K562 (cell line): ENCODE data around the gene PHETA1. TPM values are rescaled to one million over a fixed set of nuclear protein-coding genes. Genes with fewer than 3 reads are reported as not detected.

Source experiments
- CCAR2 ChIP-seq: fragments of 200-400 bp; formaldehyde crosslinking; IDR thresholded peaks from 2 replicates; pipeline ENCODE4 v1.6.1; 2017; ENCODE audit warnings: mild to moderate bottlenecking, low read depth, low read length
- CEBPZ ChIP-seq: fragments of 150-350 bp; IDR thresholded peaks from 2 replicates; pipeline ENCODE4 v1.6.1; 2014; ENCODE audit warnings: low read depth, mild to moderate bottlenecking, low read length, borderline replicate concordance
- IRF2 ChIP-seq: sonication (generic); formaldehyde crosslinking; IDR thresholded peaks from 2 replicates; pipeline ENCODE4 v1.8.1; 2022; ENCODE audit warnings: mild to moderate bottlenecking, missing genetic modification reagents
- KDM1A ChIP-seq, 2 experiments: fragments of 450-650 bp; IDR thresholded peaks; 2 replicates each; pipeline ENCODE4 v1.6.1; 2016; ENCODE audit warnings: mild to moderate bottlenecking in 2 of 2
- NFYB ChIP-seq: IDR thresholded peaks from 2 replicates; pipeline ENCODE4 v1.6.1; 2011; ENCODE audit warnings: mild to moderate bottlenecking, moderate library complexity; ENCODE audit not compliant: insufficient read length; ENCODE audit errors: extremely low read depth
- SIRT6 ChIP-seq: IDR thresholded peaks from one replicate; pipeline ENCODE4 v1.6.1; 2012; ENCODE audit warnings: low read depth, mild to moderate bottlenecking, control low read depth, inconsistent platforms, low read length, moderate library complexity
- ZC3H8 ChIP-seq: fragments of 450-650 bp; IDR thresholded peaks from 2 replicates; pipeline ENCODE4 v1.6.1; 2017
- ZNF133 ChIP-seq: fragments of 250-450 bp; sonication (Bioruptor Pico); IDR thresholded peaks from 2 replicates; pipeline ENCODE4 v1.4.0; 2020; ENCODE audit warnings: mild to moderate bottlenecking
- ZNF232 ChIP-seq: sonication (generic); formaldehyde crosslinking; IDR thresholded peaks from 2 replicates; pipeline ENCODE4 v1.8.0; 2022; ENCODE audit warnings: mild to moderate bottlenecking, missing genetic modification reagents
- ZNF239 ChIP-seq: fragments of 250-450 bp; sonication (Bioruptor Pico); IDR thresholded peaks from 2 replicates; pipeline ENCODE4 v1.4.0; 2020; ENCODE audit warnings: mild to moderate bottlenecking
- ZNF354B ChIP-seq: fragments of 250-450 bp; sonication (Bioruptor Pico); IDR thresholded peaks from 2 replicates; pipeline ENCODE4 v1.4.0; 2020
- ZNF644 ChIP-seq: fragments of 200-800 bp; sonication (Bioruptor generic); IDR thresholded peaks from 2 replicates; pipeline ENCODE4 v1.6.1; 2016; ENCODE audit warnings: low read depth, missing genetic modification characterization, missing compliant biosample characterization
- ZNF830 ChIP-seq: fragments of 250-450 bp; sonication (Bioruptor Pico); IDR thresholded peaks from 2 replicates; pipeline ENCODE4 v1.5.0; 2021; ENCODE audit warnings: mild to moderate bottlenecking
- ZSCAN32 ChIP-seq: fragments of 450-650 bp; formaldehyde crosslinking; IDR thresholded peaks from 2 replicates; pipeline ENCODE4 v1.4.0; 2020; ENCODE audit warnings: mild to moderate bottlenecking, moderate library complexity
- polyA plus RNA-seq, 8 experiments: library from polyadenylated mRNA; depleted of rRNA in 4 of 8; stranded (reverse) in 5 of 8; unstranded in 3 of 8; fragments of >200 nt; fragmentation: Nextera tagmentation in 2 of 8; fragmentation: Illumina TruSeq in 1 of 8; extraction: Ambion mirVana in 2 of 8; extraction: Trizol in 1 of 8; gene quantifications; 2 replicates each; pipeline versions ENCODE4 v1.2.1 to v1.2.3, GENCODE V29; 2011 to 2014; ENCODE audit warnings: inconsistent platforms in 1 of 8, missing spikeins in 1 of 8
- total RNA-seq, 7 experiments: library from RNA; depleted of rRNA in 6 of 7; stranded (reverse); fragments of >200 nt in 6 of 7; fragmentation: Illumina TruSeq in 2 of 7; extraction: Trizol in 2 of 7; gene quantifications; 2 replicates each; pipeline versions ENCODE4 v1.2.1 to v1.2.3, GENCODE V29; 2011 to 2021; ENCODE audit warnings: low replicate concordance in 1 of 7
- TF ChIP-seq, protein P1 (sequence below): IDR thresholded peaks from 2 replicates; pipeline ENCODE4 v1.6.1; 2011; ENCODE audit not compliant: insufficient read length; ENCODE audit errors: extremely low read depth
- TF ChIP-seq, protein P2 (sequence below): fragments of 450-650 bp; IDR thresholded peaks from 2 replicates; pipeline ENCODE4 v1.6.1; 2016; ENCODE audit warnings: antibody characterized with exemption
- TF ChIP-seq, protein P3 (sequence below): fragments of 450-650 bp; IDR thresholded peaks from 2 replicates; pipeline ENCODE4 v1.6.1; 2016; ENCODE audit warnings: borderline replicate concordance
- TF ChIP-seq, protein P4 (sequence below): sonication (generic); formaldehyde crosslinking; IDR thresholded peaks from 2 replicates; pipeline ENCODE4 v1.8.1; 2023; ENCODE audit warnings: mild to moderate bottlenecking, missing genetic modification reagents

The PHETA1 gene
- total and polyA plus RNA-seq, 9 of the 15 experiments (the other 6 are each of a cell fraction or from before 2014, with no cell fraction given): 0.03 to 12.4 (median 3.0) TPM

DNA sequence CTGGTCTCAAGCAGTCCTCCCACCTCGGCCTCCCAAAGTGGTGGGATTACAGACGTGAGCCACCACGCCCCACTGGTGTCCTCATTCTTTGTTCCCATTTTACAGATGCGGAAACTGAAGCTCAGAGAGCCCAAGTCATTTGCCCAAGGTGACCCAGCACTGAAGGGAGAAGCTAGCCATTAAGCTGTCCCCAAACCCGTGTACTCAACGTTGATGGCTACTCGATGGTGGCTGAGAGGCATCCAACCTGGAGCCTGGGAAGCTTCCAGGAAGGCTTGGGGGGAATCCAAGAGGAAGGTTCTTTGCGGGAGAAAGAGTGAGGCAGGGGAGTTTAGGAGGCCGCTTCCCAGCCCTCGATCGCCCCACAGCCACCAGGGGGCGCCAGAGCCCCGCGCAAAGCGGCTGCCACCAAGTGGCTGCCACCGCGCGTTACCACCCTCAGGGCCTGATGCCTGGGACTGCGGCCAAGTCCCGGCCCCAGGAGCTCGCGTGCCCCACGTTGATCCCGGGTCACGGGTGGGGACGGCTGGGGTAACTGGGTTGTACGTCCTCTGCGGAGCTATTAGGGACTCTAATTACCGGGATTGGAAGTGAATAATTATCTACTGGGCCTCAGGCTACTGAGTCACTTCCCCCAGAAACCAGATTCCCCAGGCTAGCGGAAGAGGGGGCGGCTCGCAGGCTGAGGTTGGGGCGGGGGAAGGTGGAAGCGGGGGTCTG is 28.0 kb upstream of the PHETA1 start (continued):
- TF ChIP-seq CEBPZ: no peak
- no peak for TF ChIP-seq SIRT6
- TF ChIP-seq KDM1A (IDR thresholded peaks at IDR 0.05): peak; percentile 96 to 98
- TF ChIP-seq, protein P1, sequence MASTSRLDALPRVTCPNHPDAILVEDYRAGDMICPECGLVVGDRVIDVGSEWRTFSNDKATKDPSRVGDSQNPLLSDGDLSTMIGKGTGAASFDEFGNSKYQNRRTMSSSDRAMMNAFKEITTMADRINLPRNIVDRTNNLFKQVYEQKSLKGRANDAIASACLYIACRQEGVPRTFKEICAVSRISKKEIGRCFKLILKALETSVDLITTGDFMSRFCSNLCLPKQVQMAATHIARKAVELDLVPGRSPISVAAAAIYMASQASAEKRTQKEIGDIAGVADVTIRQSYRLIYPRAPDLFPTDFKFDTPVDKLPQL: no peak
- TF ChIP-seq ZNF232 (CRISPR knock-in tag): no peak
- TF ChIP-seq NFYB: no peak
- no peak for TF ChIP-seq ZNF239 (CRISPR knock-in tag)
- TF ChIP-seq, protein P2, sequence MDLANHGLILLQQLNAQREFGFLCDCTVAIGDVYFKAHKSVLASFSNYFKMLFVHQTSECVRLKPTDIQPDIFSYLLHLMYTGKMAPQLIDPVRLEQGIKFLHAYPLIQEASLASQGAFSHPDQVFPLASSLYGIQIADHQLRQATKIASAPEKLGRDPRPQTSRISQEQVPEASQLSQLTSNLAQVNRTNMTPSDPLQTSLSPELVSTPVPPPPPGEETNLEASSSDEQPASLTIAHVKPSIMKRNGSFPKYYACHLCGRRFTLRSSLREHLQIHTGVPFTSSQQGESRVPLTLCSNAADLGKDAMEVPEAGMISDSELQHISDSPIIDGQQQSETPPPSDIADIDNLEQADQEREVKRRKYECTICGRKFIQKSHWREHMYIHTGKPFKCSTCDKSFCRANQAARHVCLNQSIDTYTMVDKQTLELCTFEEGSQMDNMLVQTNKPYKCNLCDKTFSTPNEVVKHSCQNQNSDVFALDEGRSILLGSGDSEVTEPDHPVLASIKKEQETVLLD: peak; percentile 77; the same call in 1 of the 2 replicates
- TF ChIP-seq ZSCAN32 (CRISPR knock-in tag): no peak
- TF ChIP-seq ZNF644 (tag): no peak
- no peak; the same call in 1 of the 2 replicates for TF ChIP-seq ZC3H8
- TF ChIP-seq CCAR2: no peak
- no peak for TF ChIP-seq IRF2 (CRISPR knock-in tag)
- TF ChIP-seq, protein P3, sequence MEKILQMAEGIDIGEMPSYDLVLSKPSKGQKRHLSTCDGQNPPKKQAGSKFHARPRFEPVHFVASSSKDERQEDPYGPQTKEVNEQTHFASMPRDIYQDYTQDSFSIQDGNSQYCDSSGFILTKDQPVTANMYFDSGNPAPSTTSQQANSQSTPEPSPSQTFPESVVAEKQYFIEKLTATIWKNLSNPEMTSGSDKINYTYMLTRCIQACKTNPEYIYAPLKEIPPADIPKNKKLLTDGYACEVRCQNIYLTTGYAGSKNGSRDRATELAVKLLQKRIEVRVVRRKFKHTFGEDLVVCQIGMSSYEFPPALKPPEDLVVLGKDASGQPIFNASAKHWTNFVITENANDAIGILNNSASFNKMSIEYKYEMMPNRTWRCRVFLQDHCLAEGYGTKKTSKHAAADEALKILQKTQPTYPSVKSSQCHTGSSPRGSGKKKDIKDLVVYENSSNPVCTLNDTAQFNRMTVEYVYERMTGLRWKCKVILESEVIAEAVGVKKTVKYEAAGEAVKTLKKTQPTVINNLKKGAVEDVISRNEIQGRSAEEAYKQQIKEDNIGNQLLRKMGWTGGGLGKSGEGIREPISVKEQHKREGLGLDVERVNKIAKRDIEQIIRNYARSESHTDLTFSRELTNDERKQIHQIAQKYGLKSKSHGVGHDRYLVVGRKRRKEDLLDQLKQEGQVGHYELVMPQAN: 0 out of 2 replicates have a peak, but pooled peaks have one; percentile 31
- TF ChIP-seq, protein P4, sequence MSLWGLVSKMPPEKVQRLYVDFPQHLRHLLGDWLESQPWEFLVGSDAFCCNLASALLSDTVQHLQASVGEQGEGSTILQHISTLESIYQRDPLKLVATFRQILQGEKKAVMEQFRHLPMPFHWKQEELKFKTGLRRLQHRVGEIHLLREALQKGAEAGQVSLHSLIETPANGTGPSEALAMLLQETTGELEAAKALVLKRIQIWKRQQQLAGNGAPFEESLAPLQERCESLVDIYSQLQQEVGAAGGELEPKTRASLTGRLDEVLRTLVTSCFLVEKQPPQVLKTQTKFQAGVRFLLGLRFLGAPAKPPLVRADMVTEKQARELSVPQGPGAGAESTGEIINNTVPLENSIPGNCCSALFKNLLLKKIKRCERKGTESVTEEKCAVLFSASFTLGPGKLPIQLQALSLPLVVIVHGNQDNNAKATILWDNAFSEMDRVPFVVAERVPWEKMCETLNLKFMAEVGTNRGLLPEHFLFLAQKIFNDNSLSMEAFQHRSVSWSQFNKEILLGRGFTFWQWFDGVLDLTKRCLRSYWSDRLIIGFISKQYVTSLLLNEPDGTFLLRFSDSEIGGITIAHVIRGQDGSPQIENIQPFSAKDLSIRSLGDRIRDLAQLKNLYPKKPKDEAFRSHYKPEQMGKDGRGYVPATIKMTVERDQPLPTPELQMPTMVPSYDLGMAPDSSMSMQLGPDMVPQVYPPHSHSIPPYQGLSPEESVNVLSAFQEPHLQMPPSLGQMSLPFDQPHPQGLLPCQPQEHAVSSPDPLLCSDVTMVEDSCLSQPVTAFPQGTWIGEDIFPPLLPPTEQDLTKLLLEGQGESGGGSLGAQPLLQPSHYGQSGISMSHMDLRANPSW: peak; percentile 56; the same call in 1 of the 2 replicates
- TF ChIP-seq ZNF133 (CRISPR knock-in tag): no peak
- TF ChIP-seq ZNF354B (CRISPR knock-in tag): no peak
- no peak for TF ChIP-seq ZNF830 (CRISPR knock-in tag)
